ENCODE measurements around the gene ATP2A3. TPM values are rescaled to one million over a fixed set of nuclear protein-coding genes. Genes with fewer than 3 reads are reported as not detected.

The ATP2A3 gene
- total and polyA plus RNA-seq, 2 donors (not counting 3 experiments of a cell fraction or from before 2014, with no cell fraction given) = 0.37 to 0.55 TPM

GRCh38 chr17:3968886-3969524 is 4.8 kb upstream of the ATP2A3 start:
- intact Hi-C loops (cut with micrococcal nuclease) (no loop called here), dilution Hi-C loops (cut with MboI; ENCODE audit: extremely low pct_ligation_motif_present, low sequenced_read_pairs) (no loop called here)
- no peak overlapping the region for H3K4me2 ChIP-seq (ENCODE audit: insufficient read depth, low read length)
- H3K9me1 ChIP-seq (replicated peaks; ENCODE audit: control insufficient read depth, extremely low read depth, insufficient read depth, low read length) = no peaks in the 10 kb centered on the region
- POLR2A ChIA-PET = interaction anchor here (0.6 kb wide), 1 partner anchor 18 kb away, joined by 3 read pairs; no protein-coding TSS in a partner anchor
- H4K20me1 ChIP-seq (replicated peaks; ENCODE audit: control insufficient read depth, extremely low read depth, insufficient read depth, low read length) = no peaks in the 10 kb centered on the region
- TF ChIP-seq MYC (IDR thresholded peaks at IDR 0.05; ENCODE audit: low read depth, low read length) = no peak
- H3K9ac ChIP-seq (replicated peaks; ENCODE audit: extremely low read depth, insufficient read depth, low read length) = no peak overlapping the region
- no peaks in the 10 kb centered on the region for H3K79me2 ChIP-seq (ENCODE audit: control insufficient read depth, insufficient read depth, low read length)
- peaks cover 4 to 6% of the 10 kb centered on the region in 2 experiments for H3K27me3 ChIP-seq (ENCODE audit: control insufficient read depth in 2 of 2, insufficient read depth in 2 of 2, low read length in 2 of 2)
- FAIRE-seq (no peak), DNase-seq (ENCODE audit: low read depth, low spot score) (no peak)
- H3K4me3 ChIP-seq (replicated peaks in 1 of 3; ENCODE audit: insufficient read depth in 1 of 3, low read depth in 1 of 3, low read length in 3 of 3) = no peak overlapping the region
- peaks cover 4% of the 10 kb centered on the region for H3K4me1 ChIP-seq (ENCODE audit: control insufficient read depth, extremely low read depth, insufficient read depth, low read length)
- no peaks in the 10 kb centered on the region for H3K36me3 ChIP-seq (ENCODE audit: control insufficient read depth in 2 of 2, extremely low read depth in 1 of 2, insufficient read depth in 2 of 2, low read length in 2 of 2)
- BruUV-seq (replicated peaks) = no TSS peak
- CTCF ChIA-PET = no interaction called here
- no peaks in the 10 kb centered on the region for H3K9me3 ChIP-seq (replicated peaks; ENCODE audit: control insufficient read depth, insufficient read depth, low read length)
- no peak overlapping the region for H3K27ac ChIP-seq (ENCODE audit: insufficient read depth, low read depth, low read length)
- H2AFZ ChIP-seq (ENCODE audit: low read depth, low read length) = no peak overlapping the region

- FAIRE-seq (no peak), DNase-seq (ENCODE audit: low read depth, low spot score) (no peak)
- no peaks in the 10 kb centered on the region for H3K36me3 ChIP-seq (ENCODE audit: control insufficient read depth in 2 of 2, extremely low read depth in 1 of 2, insufficient read depth in 2 of 2, low read length in 2 of 2)
- intact Hi-C loops (cut with micrococcal nuclease) (no loop called here), dilution Hi-C loops (cut with MboI; ENCODE audit: extremely low pct_ligation_motif_present, low sequenced_read_pairs) (no loop called here)
- CTCF ChIA-PET = interaction anchor here (0.8 to 4.2 kb wide), 2 partner anchors 11 to 36 kb away, joined by 4 to 22 read pairs; no protein-coding TSS in a partner anchor
- peaks cover 10 to 16% of the 10 kb centered on the region in 2 experiments for H3K27me3 ChIP-seq (ENCODE audit: control insufficient read depth in 2 of 2, insufficient read depth in 2 of 2, low read length in 2 of 2)
- POLR2A ChIA-PET = no interaction called here
- H3K9me3 ChIP-seq (replicated peaks; ENCODE audit: control insufficient read depth, insufficient read depth, low read length) = no peaks in the 10 kb centered on the region
- peaks cover 4% of the 10 kb centered on the region for H3K4me1 ChIP-seq (ENCODE audit: control insufficient read depth, extremely low read depth, insufficient read depth, low read length)
- H3K9ac ChIP-seq (replicated peaks; ENCODE audit: extremely low read depth, insufficient read depth, low read length) = no peak overlapping the region
- no peaks in the 10 kb centered on the region for H3K79me2 ChIP-seq (ENCODE audit: control insufficient read depth, insufficient read depth, low read length)
- H4K20me1 ChIP-seq (replicated peaks; ENCODE audit: control insufficient read depth, extremely low read depth, insufficient read depth, low read length) = no peaks in the 10 kb centered on the region
- H2AFZ ChIP-seq (ENCODE audit: low read depth, low read length) = no peak overlapping the region
- BruUV-seq (replicated peaks) = no TSS peak
- H3K4me2 ChIP-seq (ENCODE audit: insufficient read depth, low read length) = no peak overlapping the region
- no peak overlapping the region for H3K27ac ChIP-seq (ENCODE audit: insufficient read depth, low read depth, low read length)
- no peaks in the 10 kb centered on the region for H3K9me1 ChIP-seq (replicated peaks; ENCODE audit: control insufficient read depth, extremely low read depth, insufficient read depth, low read length)
- H3K4me3 ChIP-seq (replicated peaks in 1 of 3; ENCODE audit: insufficient read depth in 1 of 3, low read depth in 1 of 3, low read length in 3 of 3) = no peak overlapping the region
- no peak for TF ChIP-seq POLR2AphosphoS5 (IDR thresholded peaks at IDR 0.05; ENCODE audit: insufficient read depth, low read depth, low read length)
- TF ChIP-seq FOS (IDR thresholded peaks at IDR 0.05; ENCODE audit: borderline replicate concordance, insufficient read depth, low read length) = no peak
- TF ChIP-seq GATA2 (IDR thresholded peaks at IDR 0.05; ENCODE audit: insufficient read depth, insufficient read length, low read depth, low read length) = no peak
- no peak for TF ChIP-seq MYC (IDR thresholded peaks at IDR 0.05; ENCODE audit: low read depth, low read length)
- TF ChIP-seq POLR2A (IDR thresholded peaks at IDR 0.05; ENCODE audit: low read depth, low read length) = no peak
- TF ChIP-seq EZH2 (IDR thresholded peaks at IDR 0.05; ENCODE audit: borderline replicate concordance, low read depth, low read length, severe bottlenecking) = no peak
- no peak for TF ChIP-seq JUN (IDR thresholded peaks at IDR 0.05; ENCODE audit: borderline replicate concordance, insufficient read depth, insufficient read length, low read depth)
- no peak for TF ChIP-seq MAX (IDR thresholded peaks at IDR 0.05; ENCODE audit: insufficient read depth, insufficient read length)
- TF ChIP-seq CTCF (IDR thresholded peaks at IDR 0.05; ENCODE audit: extremely low read depth in 1 of 2, insufficient read depth in 1 of 2, low read depth in 1 of 2, low read length in 2 of 2) = no peak
These were observed 3.8 kb upstream of the ATP2A3 start for GRCh38 chr17:3968015-3968414.
